Forelimb muscle (tissue), 1 donor: ENCODE data around the gene ZG16B. TPM values are rescaled to one million over a fixed set of nuclear protein-coding genes. Genes with fewer than 3 reads are reported as not detected.

Experiments
- DNase-seq: peaks from one replicate; pipeline ENCODE4 v3.0.0-alpha.2; 2013; ENCODE audit warnings: low read depth
- polyA plus RNA-seq: library from polyadenylated mRNA; unstranded; fragments of 120-200 nt; gene quantifications from one replicate; pipeline ENCODE4 v1.2.1, GENCODE V29; 2013; ENCODE audit not compliant: insufficient read length

Gene ZG16B
- polyA plus RNA-seq, 1 donor = 0.39 TPM

DNA sequence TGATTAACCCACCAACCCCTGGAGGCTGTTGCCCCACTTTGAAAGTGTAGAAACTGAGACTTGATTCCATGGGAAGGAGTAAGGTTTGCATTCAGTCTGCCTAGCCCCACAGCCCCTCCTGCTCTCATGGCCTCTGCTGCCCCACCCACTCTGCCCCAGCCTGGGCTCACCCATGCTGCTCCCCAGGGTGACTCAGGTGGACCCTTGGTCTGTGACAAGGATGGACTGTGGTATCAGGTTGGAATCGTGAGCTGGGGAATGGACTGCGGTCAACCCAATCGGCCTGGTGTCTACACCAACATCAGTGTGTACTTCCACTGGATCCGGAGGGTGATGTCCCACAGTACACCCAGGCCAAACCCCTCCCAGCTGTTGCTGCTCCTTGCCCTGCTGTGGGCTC, 25.4 kb upstream of the ZG16B start:
- no peak for DNase-seq

GRCh38 chr16:2806286-2806685, 23.8 kb upstream of the ZG16B start:
- DNase-seq = no peak

- DNase-seq = no peak
Observed at GRCh38 chr16:2808181-2808580, 21.9 kb upstream of the ZG16B start.

DNA sequence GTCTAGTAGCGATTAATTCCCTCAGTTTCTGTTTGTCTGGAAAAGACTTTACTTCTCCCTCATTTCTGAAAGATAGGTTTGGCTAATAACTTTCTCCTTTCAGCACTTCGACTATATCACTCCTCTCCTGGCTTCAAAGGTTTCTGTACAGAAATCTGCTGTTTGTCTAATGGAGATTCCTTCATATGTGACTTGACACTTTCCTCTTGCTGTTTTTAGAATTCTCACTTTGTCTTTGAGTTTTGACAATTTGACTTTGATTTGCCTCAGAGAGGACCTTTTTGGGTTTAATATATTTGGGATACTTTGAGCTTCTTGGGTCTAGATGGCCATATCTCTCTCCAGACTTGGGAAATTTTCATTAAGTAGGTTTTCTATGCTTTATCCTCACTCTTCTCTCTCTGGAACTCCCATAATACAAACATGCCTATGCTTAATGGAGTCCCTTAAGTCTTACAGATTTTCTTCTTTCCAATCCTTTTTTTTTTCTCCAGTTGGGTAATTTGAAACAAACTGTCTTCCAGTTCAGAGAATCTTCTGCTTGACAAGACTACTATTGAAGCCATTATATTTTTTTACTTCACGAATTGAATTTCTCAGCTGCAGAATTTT, 20.8 kb upstream of the ZG16B start:
- DNase-seq = no peak

DNA sequence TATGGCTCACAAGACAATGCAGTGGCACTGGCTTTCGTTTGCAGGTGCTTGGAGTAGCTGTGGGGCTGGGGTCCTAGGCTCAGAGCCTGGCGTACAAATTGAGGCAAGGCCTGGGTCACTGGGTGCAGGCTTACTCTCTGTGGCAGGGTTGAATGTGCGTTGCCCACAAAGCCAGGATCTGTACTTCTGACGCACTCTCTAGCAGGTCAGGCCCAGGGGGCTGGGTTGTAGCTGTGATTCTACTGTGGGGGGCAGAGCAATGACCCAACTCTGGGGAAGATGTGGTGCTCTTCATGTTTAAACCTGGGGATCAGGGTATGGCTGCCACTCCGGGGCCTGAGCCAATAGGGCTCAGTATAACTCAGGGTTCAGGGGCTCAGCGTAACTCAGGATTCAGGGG, 19.5 kb upstream of the ZG16B start:
- no peak for DNase-seq

GRCh38 chr16:2811703-2812471, 18.2 kb upstream of the ZG16B start:
- no peak for DNase-seq

DNA sequence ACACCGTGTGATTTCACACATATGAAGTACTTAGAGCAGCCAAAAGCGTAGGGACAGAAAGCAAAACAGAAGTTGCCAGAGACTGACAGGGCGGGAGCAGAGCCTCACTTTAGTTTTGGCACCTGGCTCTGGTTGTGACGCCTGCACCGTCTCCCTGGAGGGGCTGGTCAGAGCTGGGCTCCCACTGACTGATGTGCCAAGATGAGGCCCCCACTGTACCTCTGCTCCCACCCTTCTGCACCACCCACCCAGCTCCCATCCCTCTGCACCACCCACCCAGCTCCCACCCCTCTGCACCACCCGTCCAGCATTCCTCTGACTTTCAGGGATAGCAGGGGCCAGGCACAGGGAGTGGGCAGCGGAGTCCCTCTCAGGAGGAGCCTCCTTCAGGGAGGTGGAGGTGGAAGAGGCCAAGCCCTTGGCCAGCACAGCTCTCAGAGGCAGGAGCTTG, 16.3 kb upstream of the ZG16B start:
- no peak for DNase-seq

GRCh38 chr16:2814551-2815298, 15.4 kb upstream of the ZG16B start:
- DNase-seq = no peak

GRCh38 chr16:2815299-2815771, 14.8 kb upstream of the ZG16B start:
- no peak for DNase-seq

- DNase-seq = no peak
Observed at GRCh38 chr16:2816751-2817339, 13.3 kb upstream of the ZG16B start, which contains the start of gene PRSS21. PRSS21 (plus strand) TSS chr16:2817237; CDS start chr16:2817269, 32 bp downstream.

GRCh38 chr16:2817340-2818271, 12.5 kb upstream of the ZG16B start:
- DNase-seq = no peak

DNA sequence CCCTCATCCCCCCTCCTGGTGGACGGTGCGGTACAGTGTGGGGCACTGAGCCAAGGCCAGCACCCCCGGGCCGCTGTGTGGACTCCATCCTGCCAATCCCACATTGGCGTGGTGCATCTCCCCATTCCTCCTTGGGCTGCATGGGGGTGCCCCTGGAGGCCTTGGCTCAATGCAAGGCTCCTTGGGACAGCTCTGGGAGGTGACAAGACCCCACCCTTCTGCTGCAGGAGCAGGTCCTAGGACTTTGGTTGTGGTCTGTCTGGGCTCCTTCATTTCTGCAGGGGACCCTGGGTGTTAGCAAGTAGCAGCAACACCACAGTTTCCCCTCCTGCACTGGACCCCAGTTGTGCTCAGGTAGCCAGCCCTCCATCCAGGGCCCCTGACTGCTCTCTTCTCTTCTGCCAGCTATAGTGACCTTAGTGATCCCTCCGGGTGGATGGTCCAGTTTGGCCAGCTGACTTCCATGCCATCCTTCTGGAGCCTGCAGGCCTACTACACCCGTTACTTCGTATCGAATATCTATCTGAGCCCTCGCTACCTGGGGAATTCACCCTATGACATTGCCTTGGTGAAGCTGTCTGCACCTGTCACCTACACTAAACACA, 11.7 kb upstream of the ZG16B start:
- no peak for DNase-seq

- DNase-seq = no peak
Observed at GRCh38 chr16:2819179-2819938, 10.7 kb upstream of the ZG16B start.

DNA sequence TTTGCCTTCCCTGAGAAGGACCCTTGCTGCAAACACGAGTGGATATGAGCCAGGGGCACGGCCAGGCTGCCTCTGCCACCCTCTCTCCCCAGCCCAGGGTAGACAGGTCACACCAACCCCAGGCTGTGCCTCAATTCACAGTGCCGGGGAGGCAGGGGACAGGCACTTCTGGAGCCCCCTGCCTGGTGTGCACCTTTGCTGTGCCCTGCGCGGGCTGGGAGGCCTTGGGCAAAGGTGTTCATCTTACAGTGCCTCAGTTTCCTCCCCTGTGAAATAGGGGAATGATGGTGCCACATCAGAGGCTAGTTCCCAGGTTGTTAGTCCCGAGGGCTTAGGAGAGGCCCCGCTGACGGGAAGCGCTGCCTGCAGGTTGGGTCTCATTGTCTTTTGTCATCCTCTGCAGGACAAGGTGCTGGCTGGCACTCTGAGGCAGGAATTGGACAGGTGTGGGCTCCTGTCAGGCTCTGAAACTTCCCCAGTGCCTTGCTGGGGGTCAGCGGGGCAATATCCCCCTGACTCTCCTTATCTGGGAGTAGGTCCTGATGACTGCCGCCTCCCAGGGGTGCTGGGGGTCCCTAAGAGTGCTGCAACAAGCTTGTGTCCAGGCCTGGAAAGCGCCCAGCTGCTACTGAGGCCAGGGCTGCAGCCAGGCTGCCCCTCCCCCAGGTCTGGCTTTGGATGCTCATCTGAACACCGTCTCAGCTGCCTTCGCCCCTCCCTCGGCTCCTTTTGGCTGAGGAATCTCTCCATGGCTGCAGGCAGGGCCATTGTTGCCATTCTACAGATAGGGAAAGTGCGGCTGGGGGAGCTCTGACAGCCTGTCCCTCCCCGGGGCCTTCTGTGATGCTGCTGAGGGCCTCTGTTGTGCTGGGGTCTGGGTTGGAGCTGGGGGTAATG, 9.9 kb upstream of the ZG16B start:
- DNase-seq = no peak

- DNase-seq = no peak
Observed at GRCh38 chr16:2820836-2821486, 9.1 kb upstream of the ZG16B start.

DNA sequence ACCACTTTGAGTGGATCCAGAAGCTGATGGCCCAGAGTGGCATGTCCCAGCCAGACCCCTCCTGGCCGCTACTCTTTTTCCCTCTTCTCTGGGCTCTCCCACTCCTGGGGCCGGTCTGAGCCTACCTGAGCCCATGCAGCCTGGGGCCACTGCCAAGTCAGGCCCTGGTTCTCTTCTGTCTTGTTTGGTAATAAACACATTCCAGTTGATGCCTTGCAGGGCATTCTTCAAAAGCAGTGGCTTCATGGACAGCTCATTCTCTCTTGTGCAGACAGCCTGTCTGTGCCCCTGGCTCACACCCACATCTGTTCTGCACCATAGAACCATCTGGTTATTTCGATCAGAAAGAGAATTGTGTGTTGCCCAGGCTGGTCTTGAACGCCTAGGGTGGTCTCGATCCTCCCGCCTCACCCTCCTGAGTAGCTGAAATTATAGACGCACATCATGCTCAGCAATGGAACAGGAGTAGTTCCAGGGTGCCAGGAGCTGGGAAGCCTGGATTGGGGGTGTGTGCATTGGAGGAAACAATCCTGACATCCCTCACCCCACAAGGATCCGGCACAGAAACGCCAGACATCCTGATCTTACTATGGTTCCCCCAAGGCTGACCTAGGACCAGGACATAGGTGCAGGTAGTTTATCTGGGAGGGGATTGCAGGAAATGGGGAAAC, 8.5 kb upstream of the ZG16B start:
- no peak for DNase-seq

DNA sequence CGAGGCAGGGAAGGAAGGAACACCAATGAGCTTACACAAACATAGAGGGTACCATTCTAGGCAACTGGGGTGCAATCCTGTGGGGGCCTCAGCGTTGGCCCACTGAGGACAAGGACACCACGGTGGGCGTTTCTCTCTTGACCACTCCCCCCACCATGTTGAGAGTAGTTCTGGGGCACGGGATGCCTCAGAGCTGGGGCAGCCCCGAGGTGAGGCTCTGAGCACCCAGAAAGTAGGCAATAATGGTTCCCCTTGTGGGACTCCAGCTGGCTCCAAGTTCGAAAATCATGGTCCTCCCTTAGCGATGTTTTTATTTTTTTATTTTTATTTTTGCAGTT, 8.0 kb upstream of the ZG16B start:
- DNase-seq = no peak

- DNase-seq = no peak
Observed at GRCh38 chr16:2822496-2822895, 7.6 kb upstream of the ZG16B start.
